Measurements from ENCODE around the gene CORIN. TPM values are rescaled to one million over a fixed set of nuclear protein-coding genes. Genes with fewer than 3 reads are reported as not detected.

The CORIN gene
- total and polyA plus RNA-seq, 10 of the 15 experiments (the other 5 are each of a cell fraction or from before 2014, with no cell fraction given): 0.02 to 0.45 (median 0.09) TPM; not detected in 3

DNA sequence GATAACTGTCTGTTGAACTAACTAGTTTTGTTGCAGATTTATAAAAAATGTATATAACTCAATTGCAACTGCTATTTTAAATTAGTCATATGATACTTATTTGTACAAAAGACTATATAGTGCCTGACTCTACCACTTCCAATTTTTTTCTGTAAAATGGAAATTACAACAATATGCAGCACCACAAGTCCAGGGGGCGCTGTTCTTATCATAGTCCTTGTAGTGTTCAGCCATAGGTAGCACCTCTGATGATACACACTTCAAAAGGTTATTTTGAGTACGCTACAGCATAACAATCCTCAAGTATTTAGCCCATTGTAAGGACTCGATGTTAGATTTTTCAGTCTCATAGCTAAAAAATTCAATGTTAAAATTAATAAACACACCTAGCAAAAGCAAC, 174.9 kb downstream of the CORIN start:
- SMC1A ChIA-PET (ENCODE audit: uncharacterized antibody, unreplicated experiment): interaction anchor here (1.0 to 1.5 kb wide), 2 partner anchors 13 to 237 kb away, joined by 4 read pairs; no protein-coding TSS in a partner anchor
- H4K20me1 ChIP-seq (ENCODE audit: control insufficient read depth, insufficient read depth): no peaks in the 10 kb centered on the region
- TF ChIP-seq RAD51 (IDR thresholded peaks at IDR 0.05): no peak
- peak; percentile 26 to 42 (median 34); a peak in 4 of 6 replicates for TF ChIP-seq CTCF (IDR thresholded peaks at IDR 0.05 in 2 of 3, conservative IDR thresholded peaks at IDR 0.05 in 1 of 3; ENCODE audit: control insufficient read depth in 2 of 3, extremely low read depth in 1 of 3, insufficient read depth in 1 of 3, low read depth in 3 of 3, low read length in 3 of 3)
- no peak for TF ChIP-seq EED (IDR thresholded peaks at IDR 0.05; ENCODE audit: low read depth)
- H3K9ac ChIP-seq (ENCODE audit: control insufficient read depth, insufficient read depth, low read length): no peak overlapping the region
- H3K27me3 ChIP-seq (replicated peaks in 1 of 2; ENCODE audit: control insufficient read depth in 2 of 2, insufficient read depth in 2 of 2, low read length in 1 of 2): no peaks in the 10 kb centered on the region
- H3K4me1 ChIP-seq (ENCODE audit: control insufficient read depth, insufficient read depth, low read length): no peaks in the 10 kb centered on the region
- no peak overlapping the region for H3K4me2 ChIP-seq (ENCODE audit: control insufficient read depth, insufficient read depth)
- POLR2A ChIA-PET: no interaction called here
- H3K4me3 ChIP-seq: no peak overlapping the region
- H2AFZ ChIP-seq (ENCODE audit: control insufficient read depth, low read depth, low read length): no peak overlapping the region
- RAD21 ChIA-PET (ENCODE audit: unreplicated experiment): no interaction called here
- intact Hi-C loops (cut with micrococcal nuclease; ENCODE audit: unreplicated experiment) (no loop called here), in situ Hi-C loops (cut with MboI) (no loop called here)
- FAIRE-seq: no peak
- H3K79me2 ChIP-seq (ENCODE audit: control insufficient read depth, insufficient read depth, low read length): no peaks in the 10 kb centered on the region
- no peak for DNase-seq (ENCODE audit: low read depth, low spot score)
- no TSS peak for BruUV-seq (replicated peaks)
- no peak overlapping the region for H3K27ac ChIP-seq (ENCODE audit: control insufficient read depth, insufficient read depth)
- H3K36me3 ChIP-seq (ENCODE audit: control insufficient read depth in 2 of 2, insufficient read depth in 2 of 2, low read length in 1 of 2): no peaks in the 10 kb centered on the region
- 49% methylated on average over 3 of the region's 3 CpGs for WGBS (ENCODE audit: insufficient coverage, insufficient replicate concordance, low lambda C conversion rate, missing lambda C conversion rate)
- no peaks in the 10 kb centered on the region for H3K9me3 ChIP-seq (replicated peaks; ENCODE audit: control insufficient read depth, insufficient read depth, low read length)
- CTCF ChIA-PET: interaction anchor here (0.6 to 1.6 kb wide), 7 partner anchors 10 to 271 kb away, joined by 3 to 4 read pairs (median 3); no protein-coding TSS in a partner anchor
- peak; percentile 45; the same call in 2 of the 3 replicates for ATAC-seq

- intact Hi-C loops (cut with micrococcal nuclease; ENCODE audit: unreplicated experiment) (no loop called here), in situ Hi-C loops (cut with MboI) (no loop called here)
- ChIA-PET CTCF (interaction anchor here (1.4 kb wide), 1 partner anchor 11 kb away, joined by 3 read pairs; no protein-coding TSS in a partner anchor), POLR2A (no interaction called here), SMC1A (ENCODE audit: uncharacterized antibody, unreplicated experiment) (no interaction called here), RAD21 (ENCODE audit: unreplicated experiment) (no interaction called here)
- H3K4me3 ChIP-seq: no peak overlapping the region
- no peaks in the 10 kb centered on the region for H4K20me1 ChIP-seq (ENCODE audit: control insufficient read depth, insufficient read depth)
- H3K27ac ChIP-seq (ENCODE audit: control insufficient read depth, insufficient read depth): no peak overlapping the region
- no peaks in the 10 kb centered on the region for H3K9me3 ChIP-seq (replicated peaks; ENCODE audit: control insufficient read depth, insufficient read depth, low read length)
- no peaks in the 10 kb centered on the region for H3K27me3 ChIP-seq (replicated peaks in 1 of 2; ENCODE audit: control insufficient read depth in 2 of 2, insufficient read depth in 2 of 2, low read length in 1 of 2)
- no peak overlapping the region for H3K4me2 ChIP-seq (ENCODE audit: control insufficient read depth, insufficient read depth)
- H3K79me2 ChIP-seq (ENCODE audit: control insufficient read depth, insufficient read depth, low read length): no peaks in the 10 kb centered on the region
- WGBS (ENCODE audit: insufficient coverage, insufficient replicate concordance, low lambda C conversion rate, missing lambda C conversion rate): 39% methylated on average over 1 of the region's 1 CpG
- DNase-seq (ENCODE audit: low read depth, low spot score): no peak
- no peak overlapping the region for H3K9ac ChIP-seq (ENCODE audit: control insufficient read depth, insufficient read depth, low read length)
- no peaks in the 10 kb centered on the region for H3K36me3 ChIP-seq (ENCODE audit: control insufficient read depth in 2 of 2, insufficient read depth in 2 of 2, low read length in 1 of 2)
- FAIRE-seq: no peak
- H3K4me1 ChIP-seq (ENCODE audit: control insufficient read depth, insufficient read depth, low read length): no peaks in the 10 kb centered on the region
- no peak for ATAC-seq
- BruUV-seq (replicated peaks): no TSS peak
- no peak overlapping the region for H2AFZ ChIP-seq (ENCODE audit: control insufficient read depth, low read depth, low read length)
- TF ChIP-seq, protein P1, sequence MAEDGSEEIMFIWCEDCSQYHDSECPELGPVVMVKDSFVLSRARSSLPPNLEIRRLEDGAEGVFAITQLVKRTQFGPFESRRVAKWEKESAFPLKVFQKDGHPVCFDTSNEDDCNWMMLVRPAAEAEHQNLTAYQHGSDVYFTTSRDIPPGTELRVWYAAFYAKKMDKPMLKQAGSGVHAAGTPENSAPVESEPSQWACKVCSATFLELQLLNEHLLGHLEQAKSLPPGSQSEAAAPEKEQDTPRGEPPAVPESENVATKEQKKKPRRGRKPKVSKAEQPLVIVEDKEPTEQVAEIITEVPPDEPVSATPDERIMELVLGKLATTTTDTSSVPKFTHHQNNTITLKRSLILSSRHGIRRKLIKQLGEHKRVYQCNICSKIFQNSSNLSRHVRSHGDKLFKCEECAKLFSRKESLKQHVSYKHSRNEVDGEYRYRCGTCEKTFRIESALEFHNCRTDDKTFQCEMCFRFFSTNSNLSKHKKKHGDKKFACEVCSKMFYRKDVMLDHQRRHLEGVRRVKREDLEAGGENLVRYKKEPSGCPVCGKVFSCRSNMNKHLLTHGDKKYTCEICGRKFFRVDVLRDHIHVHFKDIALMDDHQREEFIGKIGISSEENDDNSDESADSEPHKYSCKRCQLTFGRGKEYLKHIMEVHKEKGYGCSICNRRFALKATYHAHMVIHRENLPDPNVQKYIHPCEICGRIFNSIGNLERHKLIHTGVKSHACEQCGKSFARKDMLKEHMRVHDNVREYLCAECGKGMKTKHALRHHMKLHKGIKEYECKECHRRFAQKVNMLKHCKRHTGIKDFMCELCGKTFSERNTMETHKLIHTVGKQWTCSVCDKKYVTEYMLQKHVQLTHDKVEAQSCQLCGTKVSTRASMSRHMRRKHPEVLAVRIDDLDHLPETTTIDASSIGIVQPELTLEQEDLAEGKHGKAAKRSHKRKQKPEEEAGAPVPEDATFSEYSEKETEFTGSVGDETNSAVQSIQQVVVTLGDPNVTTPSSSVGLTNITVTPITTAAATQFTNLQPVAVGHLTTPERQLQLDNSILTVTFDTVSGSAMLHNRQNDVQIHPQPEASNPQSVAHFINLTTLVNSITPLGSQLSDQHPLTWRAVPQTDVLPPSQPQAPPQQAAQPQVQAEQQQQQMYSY (CRISPR knock-in tag; IDR thresholded peaks at IDR 0.05): no peak
- TF ChIP-seq MAX (IDR thresholded peaks at IDR 0.05; ENCODE audit: low read depth, low read length) (no peak), IKZF1 (conservative IDR thresholded peaks at IDR 0.05) (no peak), ZBED1 (IDR thresholded peaks at IDR 0.05; ENCODE audit: borderline replicate concordance) (no peak), SMC3 (IDR thresholded peaks at IDR 0.05; ENCODE audit: borderline replicate concordance, low read length) (no peak), TARDBP (IDR thresholded peaks at IDR 0.05; ENCODE audit: borderline replicate concordance) (no peak)
Observed at GRCh38 chr4:47661741-47662140, 176.1 kb downstream of the CORIN start.

Data from GM12878 (cell line).